Measurements from ENCODE around the gene GPC6.

GPC6 gene

DNA sequence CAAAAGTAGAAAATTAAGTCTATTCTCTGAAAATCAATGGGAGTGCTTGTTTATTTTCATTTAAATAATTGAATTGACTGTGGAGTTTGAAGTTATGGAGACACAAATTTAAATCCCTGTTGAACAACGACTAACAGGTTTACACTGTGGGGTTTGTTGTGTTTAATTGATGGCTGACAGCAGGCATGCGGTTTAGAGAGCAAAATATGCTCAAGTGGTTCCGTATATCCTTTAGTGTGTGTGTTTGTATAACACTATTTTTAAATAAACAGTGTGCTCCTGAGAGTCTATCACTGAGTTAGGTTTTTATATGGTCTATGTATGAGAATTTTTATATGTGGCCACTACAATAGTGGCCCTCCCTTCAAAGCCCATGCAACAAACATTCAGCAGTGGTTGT lies 332.0 kb downstream of the GPC6 start:
- no peak for DNase-seq (ENCODE audit: low read depth in 2 of 3, low spot score in 2 of 3)

DNA sequence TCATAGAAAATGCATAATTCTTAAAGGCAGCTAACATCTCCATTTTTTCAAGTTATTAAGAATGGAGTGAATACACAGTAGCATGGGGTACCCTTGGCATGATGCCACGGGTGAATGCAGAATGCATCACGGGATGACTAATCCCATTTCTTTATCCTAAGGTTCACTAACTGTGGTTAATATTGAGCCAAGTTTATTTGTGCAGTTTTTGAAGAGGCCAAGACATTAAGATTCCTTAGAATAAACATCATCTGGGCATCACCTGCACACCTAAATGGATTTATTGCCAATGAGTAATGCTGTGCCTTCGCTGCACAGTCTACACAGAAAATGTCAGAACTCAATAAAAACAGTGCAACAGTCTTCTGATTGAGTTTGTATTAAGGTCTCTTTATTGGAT lies 333.1 kb downstream of the GPC6 start:
- no peak for DNase-seq (ENCODE audit: low read depth in 2 of 3, low spot score in 2 of 3)

DNA sequence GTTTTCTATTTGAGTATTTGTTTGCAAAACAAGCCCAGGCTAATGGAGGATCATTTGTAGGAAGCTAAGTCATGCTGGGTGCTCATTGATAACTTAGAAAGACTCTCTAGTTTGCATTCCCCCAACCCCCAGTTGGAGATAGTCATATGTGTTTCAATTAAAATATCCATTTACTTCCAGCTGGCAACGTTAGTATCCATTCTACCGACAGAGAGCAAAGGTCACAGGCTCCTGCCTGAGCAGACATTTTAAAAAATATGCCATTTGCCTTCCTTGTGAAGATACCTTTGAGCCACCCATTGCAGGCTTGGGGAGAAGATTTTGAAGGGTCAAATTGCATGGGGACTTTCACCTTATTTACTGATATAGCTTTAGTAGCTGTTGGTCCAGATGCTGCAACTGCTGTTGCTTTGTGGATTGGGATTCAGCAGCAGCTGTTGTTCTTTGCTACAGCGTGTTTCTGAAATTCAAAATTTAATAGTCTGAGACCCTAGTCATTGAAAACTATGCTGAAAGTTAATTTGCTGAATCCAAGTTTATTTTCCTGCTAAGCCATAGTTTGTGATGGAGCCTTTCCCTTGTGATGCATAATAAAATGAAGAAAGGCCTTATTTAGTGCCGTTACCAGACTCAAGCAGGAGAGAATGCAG lies 335.1 kb downstream of the GPC6 start:
- no peak for DNase-seq (ENCODE audit: low read depth in 2 of 3, low spot score in 2 of 3)

DNA sequence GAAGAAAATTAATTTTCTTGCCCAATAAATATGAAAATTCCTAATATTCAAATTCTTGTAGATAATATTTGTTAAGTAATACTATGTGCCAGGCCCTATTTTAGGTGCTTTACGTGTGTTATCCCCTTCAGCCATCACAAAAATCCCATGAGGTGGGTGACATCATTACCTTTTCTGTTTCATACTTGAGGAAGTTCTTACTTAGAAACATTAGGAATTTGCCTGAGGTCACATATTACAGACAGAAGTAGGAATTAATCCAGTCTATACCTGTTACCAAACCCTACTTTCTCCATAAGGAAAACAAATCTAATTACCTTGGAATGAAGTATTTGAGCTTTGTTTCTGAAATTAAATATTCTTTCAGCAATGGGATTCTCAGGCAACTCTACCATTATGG lies 336.1 kb downstream of the GPC6 start:
- no peak for DNase-seq (ENCODE audit: low read depth in 2 of 3, low spot score in 2 of 3)

- no peak for DNase-seq (ENCODE audit: low read depth in 2 of 3, low spot score in 2 of 3)
Measured at GRCh38 chr13:93577105-93577504, 350.5 kb downstream of the GPC6 start.

- no peak for DNase-seq (ENCODE audit: low read depth in 2 of 3, low spot score in 2 of 3)
Measured at GRCh38 chr13:93589788-93590187, 363.2 kb downstream of the GPC6 start.

GRCh38 chr13:93603043-93603442 lies 376.4 kb downstream of the GPC6 start:
- DNase-seq (ENCODE audit: low read depth in 2 of 3, low spot score in 2 of 3), result no peak

DNA sequence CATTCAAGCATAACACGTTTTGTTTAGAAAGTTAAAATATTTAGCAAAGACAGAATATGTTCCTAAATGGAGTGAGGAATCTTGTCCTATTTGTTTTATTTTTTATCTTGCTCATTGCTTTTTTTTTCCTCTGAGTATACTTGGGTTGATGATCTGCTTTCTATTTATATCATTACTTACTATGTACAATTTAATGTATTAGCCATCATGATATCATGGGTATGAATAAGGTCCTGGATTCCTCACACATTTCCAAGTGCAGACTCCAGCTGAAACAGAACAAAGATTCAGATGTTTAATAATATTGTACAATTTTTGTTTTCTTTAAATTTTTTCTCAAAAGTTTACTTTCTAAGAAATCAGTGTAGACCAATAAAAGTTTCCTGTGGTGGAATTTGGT lies 388.2 kb downstream of the GPC6 start:
- DNase-seq (ENCODE audit: low read depth in 2 of 3, low spot score in 2 of 3), result no peak

- no peak for DNase-seq (ENCODE audit: low read depth in 2 of 3, low spot score in 2 of 3)
Measured at GRCh38 chr13:93620181-93620765, 393.7 kb downstream of the GPC6 start.

DNA sequence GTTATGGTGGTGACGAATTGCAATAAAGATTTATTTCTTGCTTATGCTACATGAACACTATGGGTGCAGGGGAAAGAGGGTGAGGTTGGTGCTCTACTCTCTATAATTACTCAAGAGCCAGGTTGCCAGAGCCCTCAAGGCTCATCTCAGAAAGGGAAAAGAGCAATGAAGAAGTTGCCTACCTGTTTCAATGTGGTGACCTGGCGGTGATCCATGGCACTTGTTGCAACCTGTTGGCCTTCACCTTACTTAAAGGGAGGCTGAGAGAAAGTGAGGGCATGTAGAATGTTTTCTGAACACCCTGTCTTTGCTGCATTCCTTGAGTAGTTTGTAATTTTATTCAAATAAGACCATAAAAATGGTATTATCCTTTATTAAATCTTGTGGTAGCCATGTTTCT lies 394.4 kb downstream of the GPC6 start:
- DNase-seq (ENCODE audit: low read depth in 2 of 3, low spot score in 2 of 3), result no peak

GRCh38 chr13:93621966-93622365 lies 395.4 kb downstream of the GPC6 start:
- no peak for DNase-seq (ENCODE audit: low read depth in 2 of 3, low spot score in 2 of 3)

DNA sequence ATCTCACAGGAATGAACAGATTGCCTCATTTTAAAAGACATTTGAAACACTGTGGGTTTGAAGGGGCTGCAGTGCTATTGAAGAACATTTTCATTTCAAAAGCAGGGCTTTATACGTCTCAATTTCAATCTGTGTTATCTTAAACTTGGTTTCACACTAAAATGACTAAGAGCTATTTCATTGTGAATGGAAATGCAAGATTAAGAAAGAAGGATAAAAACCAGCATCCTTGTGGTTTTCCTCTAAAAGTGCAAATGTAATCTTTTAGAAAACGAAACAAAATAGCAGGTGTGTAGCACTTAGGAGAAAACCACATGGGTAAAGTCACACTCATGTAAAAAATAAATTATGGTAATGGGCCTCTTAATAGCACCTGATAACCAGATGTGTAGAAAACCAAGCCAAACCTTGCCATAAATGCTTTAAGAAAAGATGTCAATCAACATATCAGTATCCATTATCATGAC lies 397.7 kb downstream of the GPC6 start:
- DNase-seq (ENCODE audit: low read depth in 2 of 3, low spot score in 2 of 3), result no peak

DNA sequence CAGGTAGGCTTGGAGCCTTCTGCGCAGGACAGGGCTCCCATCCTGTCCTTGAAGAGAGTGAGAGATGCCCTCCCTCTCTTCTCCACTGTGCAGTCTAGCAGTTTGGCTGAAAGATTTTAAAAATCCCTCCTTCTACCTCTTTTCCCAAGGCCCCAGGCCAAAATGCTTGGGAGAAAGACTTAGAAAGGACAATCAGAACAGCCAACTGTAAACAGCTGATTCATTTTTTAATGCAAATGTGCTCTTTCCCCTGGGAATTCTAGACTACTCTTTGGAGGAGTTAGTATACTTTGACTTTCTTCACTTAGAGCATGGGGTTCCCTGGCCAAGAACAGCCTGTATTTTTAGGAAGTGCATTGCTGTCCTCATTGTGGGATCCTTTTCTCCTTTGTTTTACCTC lies 398.9 kb downstream of the GPC6 start:
- no peak for DNase-seq (ENCODE audit: low read depth in 2 of 3, low spot score in 2 of 3)

DNA sequence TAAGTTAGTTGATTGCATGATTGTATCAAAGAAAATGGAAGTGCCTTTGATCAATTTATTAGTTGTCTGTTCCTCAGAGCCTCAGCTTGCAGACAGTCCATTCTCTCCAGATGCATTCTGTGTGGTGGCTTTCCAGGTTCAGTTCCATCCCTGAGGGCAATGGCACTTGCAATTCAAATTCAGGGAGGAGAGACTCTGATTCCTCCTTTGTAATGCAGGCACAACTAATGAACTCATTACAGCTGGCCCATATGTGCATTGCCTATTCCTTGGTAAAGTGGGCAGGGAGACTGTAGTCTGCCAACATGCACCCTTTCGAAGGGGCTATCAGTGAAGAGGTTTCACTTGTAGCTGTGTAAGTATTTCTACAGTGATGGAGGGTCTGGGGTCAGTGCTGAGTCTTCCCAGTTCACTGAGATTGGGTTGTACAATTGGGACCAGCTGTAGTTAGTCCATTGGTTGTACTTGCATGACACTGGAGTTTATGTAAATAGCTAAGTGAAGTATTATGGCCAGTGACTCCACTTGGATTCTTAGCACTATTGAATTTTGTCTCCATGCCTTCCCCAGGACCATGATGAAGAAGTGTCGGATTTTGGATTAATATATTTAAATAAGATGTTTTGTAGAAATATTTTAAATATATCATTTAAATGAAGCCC lies 401.7 kb downstream of the GPC6 start:
- DNase-seq (ENCODE audit: low read depth in 2 of 3, low spot score in 2 of 3), result no peak

GRCh38 chr13:93635616-93636032 lies 409.0 kb downstream of the GPC6 start:
- no peak for DNase-seq (ENCODE audit: low read depth in 2 of 3, low spot score in 2 of 3)

- DNase-seq (ENCODE audit: low read depth in 2 of 3, low spot score in 2 of 3), result no peak
Measured at GRCh38 chr13:93637852-93638251, 411.2 kb downstream of the GPC6 start.

GRCh38 chr13:93640452-93640851 lies 413.8 kb downstream of the GPC6 start:
- no peak for DNase-seq (ENCODE audit: low read depth in 2 of 3, low spot score in 2 of 3)

GRCh38 chr13:93646245-93646644 lies 419.6 kb downstream of the GPC6 start:
- no peak for DNase-seq (ENCODE audit: low read depth in 2 of 3, low spot score in 2 of 3)

DNA sequence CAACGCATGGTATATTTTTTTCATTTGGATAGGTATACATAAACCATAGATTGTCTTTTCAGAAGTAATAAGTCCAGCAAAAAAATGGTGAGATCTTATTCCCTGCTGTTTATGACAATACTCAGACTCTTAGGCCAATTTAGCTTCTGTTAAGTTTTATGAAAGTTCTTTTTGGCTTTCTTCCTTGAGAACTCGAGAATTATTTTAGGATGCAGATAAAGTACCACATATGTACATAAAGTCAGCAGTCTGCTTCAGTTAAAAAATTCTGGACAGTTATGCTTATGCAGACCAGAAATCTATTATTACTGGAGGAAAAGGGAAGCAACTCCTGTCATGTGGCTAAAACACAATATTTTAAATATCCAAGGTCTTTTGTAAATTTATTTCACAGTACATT lies 422.9 kb downstream of the GPC6 start:
- DNase-seq (ENCODE audit: low read depth in 2 of 3, low spot score in 2 of 3), result no peak

DNA sequence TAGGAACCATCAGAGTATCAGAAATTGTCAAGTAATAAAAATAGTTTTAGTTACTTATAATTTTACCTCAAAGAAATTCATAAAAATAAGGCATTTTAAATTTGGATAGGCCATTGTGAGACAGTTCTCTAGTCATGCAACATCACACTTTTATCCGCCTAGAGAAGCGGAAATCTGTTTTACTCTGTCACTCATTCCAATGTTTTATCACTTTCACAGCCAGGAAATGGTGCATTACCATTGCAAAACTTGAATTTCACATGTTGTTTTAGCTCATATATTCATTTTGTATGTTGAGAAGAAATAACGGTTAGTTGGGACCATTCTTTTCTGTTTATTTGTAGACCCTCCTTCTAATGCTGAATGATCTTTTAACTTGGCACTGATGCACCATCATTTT lies 427.2 kb downstream of the GPC6 start:
- no peak for DNase-seq (ENCODE audit: low read depth in 2 of 3, low spot score in 2 of 3)

DNA sequence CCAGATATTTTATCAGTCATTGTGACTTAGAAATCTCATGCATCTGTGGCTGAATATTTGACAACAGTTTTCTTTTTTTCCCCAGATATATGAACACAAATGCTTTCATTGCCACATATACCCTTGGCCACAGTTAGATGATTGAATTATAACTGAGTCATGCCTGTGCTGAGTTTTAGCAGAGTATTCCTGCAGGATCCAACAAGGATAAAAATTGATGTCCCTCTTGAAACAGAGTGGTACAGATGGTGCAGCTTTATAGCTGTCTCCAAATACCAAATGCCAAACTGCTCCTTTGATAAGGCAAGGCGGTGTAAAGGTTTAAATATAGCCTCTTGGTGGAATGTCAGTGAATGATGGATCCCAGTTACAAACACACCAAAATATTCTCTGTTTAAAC lies 428.5 kb downstream of the GPC6 start:
- no peak for DNase-seq (ENCODE audit: low read depth in 2 of 3, low spot score in 2 of 3)

DNA sequence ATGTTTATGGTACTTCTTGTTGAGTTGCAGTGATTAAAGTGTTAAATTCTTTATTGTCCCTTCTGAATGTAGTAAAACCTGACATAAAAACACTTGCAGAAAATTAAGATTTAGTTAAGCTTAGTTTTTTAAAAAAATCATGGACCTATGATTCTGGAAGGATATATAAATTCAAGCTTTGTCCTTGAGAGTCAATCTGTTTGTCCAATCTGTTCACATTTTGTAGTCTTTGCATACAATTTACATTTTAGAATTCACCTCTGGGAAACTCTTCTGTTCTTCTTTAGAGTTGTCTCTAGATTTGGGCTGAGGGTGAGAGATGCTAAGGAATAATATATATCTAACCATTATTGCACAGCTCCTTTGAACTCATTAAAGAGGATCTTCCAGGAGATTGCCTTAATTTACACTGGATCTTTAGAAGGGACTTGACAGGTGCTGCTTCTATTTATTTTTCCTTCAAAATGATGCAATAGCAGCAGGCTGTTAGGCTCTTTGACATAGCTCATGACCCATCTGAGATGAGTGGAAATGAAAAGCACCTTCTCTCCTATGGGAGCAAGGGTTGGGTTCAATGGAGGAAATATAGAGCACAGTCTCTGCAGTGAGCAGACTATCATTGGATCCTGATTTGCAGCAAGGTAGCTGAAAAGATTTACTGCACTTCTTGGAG lies 433.9 kb downstream of the GPC6 start:
- DNase-seq (ENCODE audit: low read depth in 2 of 3, low spot score in 2 of 3), result no peak
